ENCODE data around the gene KANK2.
"Not testable (repeated sequence)": the region's sequence is repeated elsewhere in the genome, so short reads cannot be mapped to it uniquely, and the experiment has no call there.

The KANK2 gene

GRCh38 chr19:11172576-11172975 is 24.8 kb downstream of the KANK2 start:
- no peak for DNase-seq (ENCODE audit: low read depth)

GRCh38 chr19:11171144-11171543 is 26.2 kb downstream of the KANK2 start:
- DNase-seq (ENCODE audit: low read depth): no peak

GRCh38 chr19:11169896-11170678 is 27.3 kb downstream of the KANK2 start:
- no peak for DNase-seq (ENCODE audit: low read depth)

- peak; percentile 96 for DNase-seq (ENCODE audit: low read depth)
Measured at GRCh38 chr19:11168568-11168967, 28.8 kb downstream of the KANK2 start.

GRCh38 chr19:11166281-11167142 is 30.8 kb downstream of the KANK2 start:
- DNase-seq (ENCODE audit: low read depth): no peak

GRCh38 chr19:11165486-11166030 is 31.8 kb downstream of the KANK2 start:
- no peak for DNase-seq (ENCODE audit: low read depth)

GRCh38 chr19:11164879-11165406 is 32.4 kb downstream of the KANK2 start:
- peak; percentile 99 for DNase-seq (ENCODE audit: low read depth)

GRCh38 chr19:11164296-11164695 is 33.0 kb downstream of the KANK2 start:
- no peak for DNase-seq (ENCODE audit: low read depth)

- DNase-seq (ENCODE audit: low read depth): not testable (repeated sequence)
Measured at GRCh38 chr19:11160440-11160768, 36.9 kb downstream of the KANK2 start.

GRCh38 chr19:11159598-11160439 is 37.5 kb downstream of the KANK2 start:
- no peak for DNase-seq (ENCODE audit: low read depth)

GRCh38 chr19:11155373-11156120 is 41.8 kb downstream of the KANK2 start, which contains the start of gene SPC24:
TSS of gene SPC24 (minus strand) at chr19:11155782. CDS start at chr19:11155776, 6 bp downstream.
- DNase-seq (ENCODE audit: low read depth): peak; percentile 97

GRCh38 chr19:11154683-11155047 is 42.7 kb downstream of the KANK2 start:
- DNase-seq (ENCODE audit: low read depth): no peak

GRCh38 chr19:11152318-11153062 is 44.9 kb downstream of the KANK2 start:
- peak; percentile 82 for DNase-seq (ENCODE audit: low read depth)

- DNase-seq (ENCODE audit: low read depth): no peak
Measured at GRCh38 chr19:11151181-11151580, 46.2 kb downstream of the KANK2 start.

GRCh38 chr19:11148001-11148400 is 49.3 kb downstream of the KANK2 start:
- no peak for DNase-seq (ENCODE audit: low read depth)

GRCh38 chr19:11145536-11145924 is 51.8 kb downstream of the KANK2 start:
- no peak for DNase-seq (ENCODE audit: low read depth)

GRCh38 chr19:11142528-11143171 is 54.7 kb downstream of the KANK2 start:
- DNase-seq (ENCODE audit: low read depth): peak; percentile 85

- DNase-seq (ENCODE audit: low read depth): no peak
Measured at GRCh38 chr19:11141937-11142527, 55.3 kb downstream of the KANK2 start.

GRCh38 chr19:11140896-11141295 is 56.4 kb downstream of the KANK2 start:
- no peak for DNase-seq (ENCODE audit: low read depth)
